Brain microvascular endothelial cell (primary cell): ENCODE results near the gene TAF11L13.
"Not testable (repeated sequence)": the region's sequence is repeated elsewhere in the genome, so short reads cannot be mapped to it uniquely, and the experiment has no call there.

Source experiments
- DNase-seq: peaks from one replicate; pipeline ENCODE4 v3.0.0-alpha.2; 2020
- H3K27ac ChIP-seq: fragments of 250-450 bp; sonication (Bioruptor Pico); 2 replicates; pipeline ENCODE4 v1.5.1; 2020; ENCODE audit warnings: mild to moderate bottlenecking, moderate library complexity
- H3K27me3 ChIP-seq: fragments of 250-450 bp; sonication (Bioruptor Pico); replicated peaks from 2 replicates; pipeline ENCODE4 v1.5.1; 2020; ENCODE audit warnings: mild to moderate bottlenecking
- H3K36me3 ChIP-seq: fragments of 250-450 bp; sonication (Bioruptor Pico); replicated peaks from 2 replicates; pipeline ENCODE4 v1.5.1; 2020; ENCODE audit warnings: mild to moderate bottlenecking
- H3K4me3 ChIP-seq: 2 replicates; pipeline ENCODE4 v1.5.1; 2011; ENCODE audit warnings: low read depth, mild to moderate bottlenecking, control low read depth, low read length, moderate library complexity
- in situ Hi-C: cut with HindIII; loops from 2 replicates; pipeline ENCODE4 v1.10.0; 2017; ENCODE audit warnings: low sequenced_read_pairs, low pct_ligation_motif_present
- TF ChIP-seq, protein P1 (sequence below): IDR thresholded peaks from 2 replicates; pipeline ENCODE4 v1.5.1; 2011; ENCODE audit warnings: low read depth, mild to moderate bottlenecking, moderate library complexity, low read length, control low read depth, inconsistent platforms; ENCODE audit errors: missing control alignments

TAF11L13 gene

GRCh38 chr5:17619354-17619753 is 12.5 kb upstream of the TAF11L13 start:
- no peaks in the 10 kb centered on the region for H3K36me3 ChIP-seq
- TF ChIP-seq, protein P1, sequence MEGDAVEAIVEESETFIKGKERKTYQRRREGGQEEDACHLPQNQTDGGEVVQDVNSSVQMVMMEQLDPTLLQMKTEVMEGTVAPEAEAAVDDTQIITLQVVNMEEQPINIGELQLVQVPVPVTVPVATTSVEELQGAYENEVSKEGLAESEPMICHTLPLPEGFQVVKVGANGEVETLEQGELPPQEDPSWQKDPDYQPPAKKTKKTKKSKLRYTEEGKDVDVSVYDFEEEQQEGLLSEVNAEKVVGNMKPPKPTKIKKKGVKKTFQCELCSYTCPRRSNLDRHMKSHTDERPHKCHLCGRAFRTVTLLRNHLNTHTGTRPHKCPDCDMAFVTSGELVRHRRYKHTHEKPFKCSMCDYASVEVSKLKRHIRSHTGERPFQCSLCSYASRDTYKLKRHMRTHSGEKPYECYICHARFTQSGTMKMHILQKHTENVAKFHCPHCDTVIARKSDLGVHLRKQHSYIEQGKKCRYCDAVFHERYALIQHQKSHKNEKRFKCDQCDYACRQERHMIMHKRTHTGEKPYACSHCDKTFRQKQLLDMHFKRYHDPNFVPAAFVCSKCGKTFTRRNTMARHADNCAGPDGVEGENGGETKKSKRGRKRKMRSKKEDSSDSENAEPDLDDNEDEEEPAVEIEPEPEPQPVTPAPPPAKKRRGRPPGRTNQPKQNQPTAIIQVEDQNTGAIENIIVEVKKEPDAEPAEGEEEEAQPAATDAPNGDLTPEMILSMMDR, result no peak
- in situ Hi-C loops, result no loop called here
- no peaks in the 10 kb centered on the region for H3K27me3 ChIP-seq
- no peak for DNase-seq
- H3K27ac ChIP-seq, result no peak overlapping the region
- H3K4me3 ChIP-seq, result no peak overlapping the region

DNA sequence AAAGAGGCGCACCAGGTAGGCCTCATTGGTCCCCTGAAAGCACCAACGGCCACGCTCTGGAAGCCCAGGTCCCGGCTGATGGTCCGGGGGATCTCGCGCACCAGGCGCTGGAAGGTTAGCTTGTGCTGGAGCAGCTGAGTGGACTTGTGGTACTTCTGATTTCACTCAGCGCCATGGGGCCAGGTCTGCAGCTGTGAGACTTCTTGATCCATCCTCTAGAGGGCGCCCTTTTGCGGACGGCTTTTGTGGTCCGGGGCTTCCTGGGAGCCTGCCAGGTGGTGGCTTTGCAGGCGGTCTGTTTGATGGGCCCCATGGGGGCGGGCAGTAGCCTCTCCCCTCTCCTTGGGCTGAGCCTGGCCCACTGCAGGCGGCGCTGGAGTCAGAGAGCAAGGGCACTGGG is 11.3 kb upstream of the TAF11L13 start:
- in situ Hi-C loops, result no loop called here

DNA sequence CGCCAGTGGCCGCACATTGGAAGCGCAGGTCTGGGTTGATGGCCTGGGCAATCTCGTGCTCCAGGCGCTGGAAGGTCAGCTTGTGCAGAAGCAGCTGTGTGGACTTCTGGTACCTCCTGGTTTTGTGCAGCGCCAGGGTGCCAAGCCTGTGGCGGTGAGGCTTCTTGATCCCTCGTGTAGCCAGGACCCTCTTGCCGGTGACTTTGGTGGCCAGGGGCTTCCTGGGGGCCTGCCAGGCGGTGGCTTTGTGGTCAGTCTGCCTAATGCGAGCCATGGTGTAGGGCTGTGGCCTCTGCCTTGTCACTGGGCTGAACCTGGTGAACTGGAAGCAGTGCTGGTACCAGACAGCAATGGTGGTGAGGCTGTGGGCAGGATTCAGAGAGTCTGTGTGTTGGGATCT is 6.2 kb upstream of the TAF11L13 start:
- Histone ChIP-seq H3K27ac (no peak overlapping the region), H3K36me3 (no peaks in the 10 kb centered on the region), H3K4me3 (no peak overlapping the region), H3K27me3 (no peaks in the 10 kb centered on the region)
- in situ Hi-C loops, result no loop called here
- TF ChIP-seq, protein P1, result no peak
- DNase-seq, result no peak

More for the DNA sequence above, 11.3 kb upstream of the TAF11L13 start:
- Histone ChIP-seq H3K27ac (no peak overlapping the region), H3K27me3 (no peaks in the 10 kb centered on the region), H3K4me3 (no peak overlapping the region), H3K36me3 (no peaks in the 10 kb centered on the region)
- no peak for DNase-seq
- TF ChIP-seq, protein P1, result peak; percentile 3

- TF ChIP-seq, protein P1, result no peak
- no peak within 1 kb of the TSS for H3K27ac ChIP-seq
- H3K36me3 ChIP-seq, result no peaks in the 10 kb centered on the region
- in situ Hi-C loops, result no loop called here
- no peak for DNase-seq
- H3K4me3 ChIP-seq, result no peak within 1 kb of the TSS
- no peaks in the 10 kb centered on the region for H3K27me3 ChIP-seq
Observed at GRCh38 chr5:17634160-17634559, 2.3 kb downstream of the TAF11L13 start, which contains the start of gene TAF11L14. TSS of gene TAF11L14 (plus strand) at chr5:17634460.

- H3K27me3 ChIP-seq, H3K27ac ChIP-seq, DNase-seq, in situ Hi-C loops, H3K4me3 ChIP-seq, H3K36me3 ChIP-seq: not testable (repeated sequence)
Observed at GRCh38 chr5:17649232-17649631, 17.3 kb downstream of the TAF11L13 start.

- in situ Hi-C loops, H3K27me3 ChIP-seq, H3K4me3 ChIP-seq, H3K36me3 ChIP-seq, H3K27ac ChIP-seq, DNase-seq: not testable (repeated sequence)
Observed at GRCh38 chr5:17655201-17655759, 23.4 kb downstream of the TAF11L13 start.

GRCh38 chr5:17655921-17656320 is 24.0 kb downstream of the TAF11L13 start:
- Histone ChIP-seq H3K27ac (no peak overlapping the region), H3K4me3 (no peak overlapping the region), H3K27me3 (no peaks in the 10 kb centered on the region), H3K36me3 (no peaks in the 10 kb centered on the region)
- TF ChIP-seq, protein P1, result no peak
- in situ Hi-C loops, result no loop called here
- DNase-seq, result no peak
